Adrenal gland (tissue), 12 donors: ENCODE measurements around the gene ALOX5. TPM values are rescaled to one million over a fixed set of nuclear protein-coding genes. Genes with fewer than 3 reads are reported as not detected.

ENCODE experiments used
- DNase-seq, 7 donors: peaks; one replicate each; pipeline ENCODE4 v3.0.0-alpha.2; 2019 to 2020
- H3K27ac ChIP-seq, 5 donors: fragments of 200-600 bp; sonication (generic) in 4 of 5; 1 replicate in 3 of 5; 2 replicates in 2 of 5; pipeline versions ENCODE4 v1.5.1 to v1.8.0; 2016 to 2020; ENCODE audit warnings: mild to moderate bottlenecking in 1 of 5
- H3K27me3 ChIP-seq: fragments of 200-600 bp; 2 replicates; pipeline ENCODE4 v1.8.0; 2021
- H3K36me3 ChIP-seq, 2 donors: fragments of 200-600 bp; replicated peaks in 1 of 2; 1 replicate in 1 of 2; 2 replicates in 1 of 2; pipeline versions ENCODE4 v1.5.1 to v1.8.0; 2018 to 2022
- H3K4me1 ChIP-seq, 2 donors: fragments of 200-600 bp; replicated peaks in 1 of 2; 1 replicate in 1 of 2; 2 replicates in 1 of 2; pipeline versions ENCODE4 v1.5.1 to v1.8.0; 2018 to 2021
- H3K4me3 ChIP-seq, 4 donors: fragments of 200-600 bp; sonication (generic) in 3 of 4; one replicate each; pipeline ENCODE4 v1.5.1; 2016 to 2018
- H3K9me3 ChIP-seq, 3 donors: fragments of 200-600 bp; sonication (generic) in 1 of 3; replicated peaks in 1 of 3; 1 replicate in 2 of 3; 2 replicates in 1 of 3; pipeline versions ENCODE4 v1.5.1 to v1.8.0; 2016 to 2021
- CTCF ChIP-seq, 6 experiments: fragments of 450-650 bp in 4 of 6; fragments of 200-600 bp in 2 of 6; sonication (generic) in 1 of 6; IDR thresholded peaks; 1 replicate in 5 of 6; 2 replicates in 1 of 6; pipeline versions ENCODE4 v1.5.1 to v1.8.0; 2016 to 2021; ENCODE audit warnings: antibody characterized with exemption in 6 of 6, mild to moderate bottlenecking in 2 of 6, moderate library complexity in 1 of 6
- POLR2A ChIP-seq, 2 donors: fragments of 450-650 bp; IDR thresholded peaks; one replicate each; pipeline ENCODE4 v1.6.1; 2017; ENCODE audit warnings: antibody characterized with exemption in 2 of 2, mild to moderate bottlenecking in 2 of 2, moderate library complexity in 1 of 2
- WGBS, 4 donors: extraction: QIAGEN DNeasy Blood & Tissue Kit in 2 of 4; methylation state at CpG; one replicate each; pipeline versions ENCODE4 v1.1.5 to v1.1.7; 2013 to 2017; 5-methylcytosine and 5-hydroxymethylcytosine counted together
- intact Hi-C, 2 donors: fragments of 100-400 bp; cut with DNase I; formaldehyde crosslinking; loops; one replicate each; pipeline versions ENCODE4 v1.14.1 to v1.15.0; 2022 to 2023
- polyA plus RNA-seq, 3 donors: library from polyadenylated mRNA; stranded (reverse); fragments of 200-250 nt in 2 of 3; fragments of 350-450 nt in 1 of 3; fragmentation: Illumina TruSeq in 1 of 3; extraction: RNeasy Lipid Tissue Mini Kit (QIAGEN cat#74804) in 1 of 3; gene quantifications; one replicate each; pipeline ENCODE4 v1.2.3, GENCODE V29; 2013 to 2014
- total RNA-seq, 9 donors: library from RNA; depleted of rRNA in 4 of 9; stranded (reverse); fragments of >200 nt in 4 of 9; fragments of 120-200 nt in 1 of 9; fragmentation: NEBNext Ultra II Directional in 1 of 9; extraction: Animal tissue kit (Norgen Biotek cat#: 25700) in 1 of 9; gene quantifications; one replicate each; pipeline versions ENCODE4 v1.1.0 to v1.2.4, GENCODE V29; 2013 to 2023
- donor health status: healthy with polysubstance abuse.
- donor health status: Bipolar disorder and iron deficiency.
- donor health status: DM: yes; HTN: yes; CAD: no.
- donor health status: DM: no; HTN: no; CAD: no.
- donor health status: DM: no; HTN: no; CAD: no.
- donor health status: DM: yes; HTN: yes; CAD: no.

ALOX5 gene
- total and polyA plus RNA-seq, 12 donors: 1.00 to 60.0 (median 17.7) TPM

GRCh38 chr10:45368181-45368580 lies 5.8 kb upstream of the ALOX5 start:
- Histone ChIP-seq H3K9me3 (no peaks in the 10 kb centered on the region), H3K27me3 (no peaks in the 10 kb centered on the region), H3K27ac (no peak overlapping the region), H3K36me3 (no peaks in the 10 kb centered on the region), H3K4me3 (no peak overlapping the region), H3K4me1 (peaks cover 0 to 2% of the 10 kb centered on the region in 2 donors)
- no peak for DNase-seq
- intact Hi-C loops: no loop called here
- WGBS, 4 donors: 93 to 98% (median 95%) methylated on average over 2 of the region's 2 CpGs
- TF ChIP-seq CTCF (IDR thresholded peaks at IDR 0.05) (no peak), POLR2A (IDR thresholded peaks at IDR 0.05) (no peak)

- TF ChIP-seq CTCF (IDR thresholded peaks at IDR 0.05): no peak
- no peak for TF ChIP-seq POLR2A (IDR thresholded peaks at IDR 0.05)
- Histone ChIP-seq H3K36me3 (no peaks in the 10 kb centered on the region), H3K4me1 (peaks cover 9 to 16% of the 10 kb centered on the region in 2 donors), H3K27me3 (peaks cover 13% of the 10 kb centered on the region), H3K4me3 (no peak overlapping the region), H3K27ac (no peak overlapping the region), H3K9me3 (no peaks in the 10 kb centered on the region)
- no peak for DNase-seq
- WGBS, 4 donors: 64 to 77% (median 70%) methylated on average over 6 of the region's 6 CpGs
- intact Hi-C loops: no loop called here
Measured at GRCh38 chr10:45370202-45370955, 3.6 kb upstream of the ALOX5 start.

GRCh38 chr10:45371560-45371959 lies 2.5 kb upstream of the ALOX5 start:
- H3K9me3 ChIP-seq: no peaks in the 10 kb centered on the region
- WGBS, 4 donors: 59 to 65% (median 60%) methylated on average over 4 of the region's 4 CpGs
- DNase-seq: no peak
- no peak overlapping the region for H3K4me3 ChIP-seq
- TF ChIP-seq POLR2A (IDR thresholded peaks at IDR 0.05) (no peak), CTCF (IDR thresholded peaks at IDR 0.05) (no peak)
- no peaks in the 10 kb centered on the region for H3K36me3 ChIP-seq
- peaks cover 18% of the 10 kb centered on the region for H3K27me3 ChIP-seq
- H3K27ac ChIP-seq: no peak overlapping the region
- intact Hi-C loops: no loop called here
- peaks cover 9 to 16% of the 10 kb centered on the region in 2 donors for H3K4me1 ChIP-seq

- 78 to 81% (median 78%) methylated on average over 9 of the region's 9 CpGs for WGBS, 4 donors
- Histone ChIP-seq H3K4me3 (no peak overlapping the region), H3K36me3 (no peaks in the 10 kb centered on the region), H3K4me1 (peaks cover 9 to 16% of the 10 kb centered on the region in 2 donors), H3K27ac (no peak overlapping the region), H3K27me3 (peaks cover 18% of the 10 kb centered on the region), H3K9me3 (no peaks in the 10 kb centered on the region)
- intact Hi-C loops: no loop called here
- TF ChIP-seq POLR2A (IDR thresholded peaks at IDR 0.05) (no peak), CTCF (IDR thresholded peaks at IDR 0.05) (no peak)
- no peak for DNase-seq
Measured at GRCh38 chr10:45372251-45372951, 1.6 kb upstream of the ALOX5 start.
